BJ (cell line): ENCODE measurements around the gene LRRN2. TPM values are rescaled to one million over a fixed set of nuclear protein-coding genes. Genes with fewer than 3 reads are reported as not detected.

Source experiments
- CTCF ChIA-PET: fragments of 350-600 bp; formaldehyde crosslinking; extraction: SDS; loops from one replicate; lab custom pipeline; 2021; ENCODE audit warnings: antibody characterized with exemption, inconsistent platforms; lab: Yijun Ruan, JAX
- POLR2A ChIA-PET: fragments of 300-600 bp; sonication (Branson Sonifier 250); formaldehyde crosslinking; extraction: SDS; loops from one replicate; lab custom pipeline; 2021; ENCODE audit warnings: antibody characterized with exemption; lab: Charles Lee
- DNase-seq: peaks from one replicate; pipeline ENCODE4 v3.0.0-alpha.2; 2011; ENCODE audit warnings: low read depth
- H3K27me3 ChIP-seq: 2 replicates; pipeline ENCODE4 v1.6.0; 2011; ENCODE audit warnings: low read length; ENCODE audit not compliant: control insufficient read depth, insufficient read depth
- H3K36me3 ChIP-seq: 2 replicates; pipeline ENCODE4 v1.5.1; 2011; ENCODE audit warnings: low read length; ENCODE audit not compliant: control insufficient read depth, insufficient read depth
- H3K4me3 ChIP-seq: 2 replicates; pipeline ENCODE4 v1.5.1; 2011; ENCODE audit warnings: low read depth, mild to moderate bottlenecking, control low read depth, low read length
- polyA plus RNA-seq: library from polyadenylated mRNA; depleted of rRNA; stranded (reverse); fragments of >200 nt; gene quantifications from 2 replicates; pipeline ENCODE4 v1.2.3, GENCODE V29; 2011
- TF ChIP-seq, protein P1 (sequence below): IDR thresholded peaks from 2 replicates; pipeline ENCODE4 v1.5.1; 2011; ENCODE audit warnings: low read depth, mild to moderate bottlenecking, control low read depth, inconsistent platforms, low read length, moderate library complexity; ENCODE audit not compliant: insufficient read depth

LRRN2 gene
- polyA plus RNA-seq, 1 experiment = not detected

DNA sequence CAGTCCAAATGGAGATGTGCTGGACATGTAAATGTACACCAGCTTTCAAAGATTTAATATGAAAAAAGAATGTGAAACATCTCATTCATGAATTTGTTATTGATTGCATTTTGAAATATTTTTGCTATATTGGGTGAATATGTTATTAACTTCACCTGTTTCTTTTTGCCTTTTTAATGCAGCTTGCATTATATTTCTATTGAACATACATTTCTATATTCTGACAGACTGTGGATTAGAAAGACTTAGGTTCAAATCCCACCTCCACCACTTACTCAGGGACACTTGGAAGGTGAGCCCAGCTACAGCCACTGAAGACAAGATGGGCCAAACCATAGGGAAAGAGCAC is 37.8 kb downstream of the LRRN2 start:
- POLR2A ChIA-PET = no interaction called here
- no peak for DNase-seq
- Histone ChIP-seq H3K36me3 (no peaks in the 10 kb centered on the region), H3K4me3 (no peak overlapping the region), H3K27me3 (peaks cover 21% of the 10 kb centered on the region)
- TF ChIP-seq, protein P1, sequence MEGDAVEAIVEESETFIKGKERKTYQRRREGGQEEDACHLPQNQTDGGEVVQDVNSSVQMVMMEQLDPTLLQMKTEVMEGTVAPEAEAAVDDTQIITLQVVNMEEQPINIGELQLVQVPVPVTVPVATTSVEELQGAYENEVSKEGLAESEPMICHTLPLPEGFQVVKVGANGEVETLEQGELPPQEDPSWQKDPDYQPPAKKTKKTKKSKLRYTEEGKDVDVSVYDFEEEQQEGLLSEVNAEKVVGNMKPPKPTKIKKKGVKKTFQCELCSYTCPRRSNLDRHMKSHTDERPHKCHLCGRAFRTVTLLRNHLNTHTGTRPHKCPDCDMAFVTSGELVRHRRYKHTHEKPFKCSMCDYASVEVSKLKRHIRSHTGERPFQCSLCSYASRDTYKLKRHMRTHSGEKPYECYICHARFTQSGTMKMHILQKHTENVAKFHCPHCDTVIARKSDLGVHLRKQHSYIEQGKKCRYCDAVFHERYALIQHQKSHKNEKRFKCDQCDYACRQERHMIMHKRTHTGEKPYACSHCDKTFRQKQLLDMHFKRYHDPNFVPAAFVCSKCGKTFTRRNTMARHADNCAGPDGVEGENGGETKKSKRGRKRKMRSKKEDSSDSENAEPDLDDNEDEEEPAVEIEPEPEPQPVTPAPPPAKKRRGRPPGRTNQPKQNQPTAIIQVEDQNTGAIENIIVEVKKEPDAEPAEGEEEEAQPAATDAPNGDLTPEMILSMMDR = no peak
- CTCF ChIA-PET = interaction anchor here (1.2 to 1.4 kb wide), 2 partner anchors 39 to 159 kb away, joined by 3 read pairs; no protein-coding TSS in a partner anchor

DNA sequence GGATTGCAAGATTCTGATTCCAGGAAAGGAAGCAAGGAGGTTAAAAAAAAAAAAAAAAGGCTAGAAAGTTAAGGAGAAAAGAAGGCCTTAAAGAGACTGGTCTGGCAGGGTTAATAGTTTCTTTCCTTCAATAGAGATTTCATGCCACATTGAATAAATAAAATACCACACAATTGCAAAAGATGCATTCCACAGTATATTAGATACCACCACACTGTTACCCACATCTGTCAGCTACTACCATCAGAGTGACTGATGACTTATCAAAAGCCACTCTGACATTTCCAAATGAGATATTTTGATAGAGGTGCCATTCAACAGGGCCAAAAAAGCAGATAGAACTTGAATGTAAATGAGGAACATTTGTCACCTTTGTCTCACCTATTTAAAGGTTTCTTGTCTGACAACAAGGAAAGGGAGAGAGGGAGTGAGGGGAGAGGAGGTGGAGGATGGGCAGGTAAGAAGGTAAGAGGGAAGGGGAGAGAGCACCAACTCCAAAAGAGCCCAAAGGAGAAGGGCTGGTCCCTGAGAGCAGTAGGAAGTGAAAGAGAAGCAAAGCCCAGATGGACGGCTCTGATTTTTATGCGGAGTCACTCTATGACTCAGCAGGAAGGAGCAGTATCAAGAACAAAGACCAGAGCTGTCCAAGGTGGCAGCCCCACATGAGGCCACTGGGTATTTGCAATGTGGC is 38.3 kb downstream of the LRRN2 start:
- ChIA-PET CTCF (interaction anchor here (1.2 to 1.4 kb wide), 2 partner anchors 39 to 159 kb away, joined by 3 read pairs; no protein-coding TSS in a partner anchor), POLR2A (no interaction called here)
- peaks cover 23% of the 10 kb centered on the region for H3K27me3 ChIP-seq
- no peaks in the 10 kb centered on the region for H3K36me3 ChIP-seq
- no peak overlapping the region for H3K4me3 ChIP-seq
- TF ChIP-seq, protein P1 = no peak
- peak; percentile 2 for DNase-seq

DNA sequence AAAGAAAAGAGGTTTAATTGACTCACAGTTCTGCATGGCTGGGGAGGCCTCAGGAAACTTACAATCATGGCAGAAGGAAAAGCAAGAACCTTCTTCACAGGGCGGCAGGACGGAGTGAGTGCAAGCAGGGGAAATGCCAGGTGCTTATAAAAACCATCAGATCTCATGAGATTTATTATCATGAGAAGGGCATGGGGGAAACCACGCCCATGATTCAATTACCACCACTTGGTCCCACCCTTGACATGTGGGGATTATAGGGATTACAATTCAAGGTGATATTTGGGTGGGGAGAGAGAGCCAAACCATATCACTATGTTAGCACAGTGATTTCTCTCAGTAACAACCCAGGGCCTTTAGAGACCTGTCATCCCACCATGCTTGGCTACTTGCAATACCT is 39.9 kb downstream of the LRRN2 start:
- TF ChIP-seq, protein P1 = no peak
- DNase-seq = no peak
- POLR2A ChIA-PET = no interaction called here
- H3K27me3 ChIP-seq = peaks cover 17% of the 10 kb centered on the region
- no peaks in the 10 kb centered on the region for H3K36me3 ChIP-seq
- no peak overlapping the region for H3K4me3 ChIP-seq
- CTCF ChIA-PET = no interaction called here

DNA sequence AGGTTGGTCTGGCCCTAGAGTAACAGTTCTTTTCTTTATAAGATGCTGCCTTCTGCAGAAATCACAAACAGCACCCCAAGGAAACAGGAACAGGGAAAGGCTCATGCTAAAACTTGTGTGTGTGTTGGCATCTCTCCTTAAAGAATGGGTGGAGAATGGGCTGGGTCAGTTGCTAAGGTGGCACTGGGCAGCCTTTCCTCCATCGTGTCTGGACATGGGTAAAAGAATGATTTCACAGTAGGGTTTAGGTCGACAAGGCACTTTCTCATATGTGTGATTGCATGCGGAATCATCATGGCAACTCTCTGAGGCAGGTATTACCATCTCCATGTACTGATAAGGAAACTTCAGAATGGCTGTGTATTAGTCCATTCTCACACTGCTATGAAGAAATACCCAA is 40.3 kb downstream of the LRRN2 start:
- Histone ChIP-seq H3K4me3 (no peak overlapping the region), H3K27me3 (peaks cover 17% of the 10 kb centered on the region), H3K36me3 (no peaks in the 10 kb centered on the region)
- DNase-seq = no peak
- TF ChIP-seq, protein P1 = no peak
- POLR2A ChIA-PET = no interaction called here
- CTCF ChIA-PET = no interaction called here

DNA sequence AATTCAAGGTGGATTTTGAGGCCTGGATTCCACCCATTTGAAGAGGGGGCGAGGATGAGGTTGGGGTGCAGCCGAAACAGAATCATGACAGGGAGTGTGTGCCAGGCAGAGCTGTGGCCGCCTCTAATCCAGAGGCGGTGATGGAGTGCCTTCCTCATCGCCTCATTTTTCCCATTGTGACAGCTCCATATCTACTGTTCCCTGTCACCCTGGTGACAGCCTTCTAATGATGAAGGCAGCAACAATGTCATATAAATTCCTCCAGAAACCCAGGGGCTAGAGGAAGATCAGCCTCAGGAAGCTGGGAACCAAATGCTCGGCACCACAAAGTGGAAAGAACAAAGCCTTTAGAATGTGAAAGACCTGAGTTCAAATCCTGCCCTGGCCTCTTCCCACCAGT is 42.0 kb downstream of the LRRN2 start:
- POLR2A ChIA-PET = no interaction called here
- no peak for DNase-seq
- H3K36me3 ChIP-seq = no peaks in the 10 kb centered on the region
- H3K27me3 ChIP-seq = peaks cover 17% of the 10 kb centered on the region
- CTCF ChIA-PET = no interaction called here
- H3K4me3 ChIP-seq = no peak overlapping the region
- TF ChIP-seq, protein P1 = no peak
